Stimulated activated CD8-positive, alpha-beta memory T cell treated with anti-CD3 and anti-CD28 coated beads, Interleukin-12 subunit alpha, Interleukin-12 subunit beta, amount 100 ng/mL, for 24 hours (primary cell): ENCODE data around the gene ACOX3.

Experiments used
- DNase-seq: peaks from one replicate; pipeline ENCODE4 v3.0.0-alpha.2; 2020; ENCODE audit errors: extremely low read depth

ACOX3 gene

DNA sequence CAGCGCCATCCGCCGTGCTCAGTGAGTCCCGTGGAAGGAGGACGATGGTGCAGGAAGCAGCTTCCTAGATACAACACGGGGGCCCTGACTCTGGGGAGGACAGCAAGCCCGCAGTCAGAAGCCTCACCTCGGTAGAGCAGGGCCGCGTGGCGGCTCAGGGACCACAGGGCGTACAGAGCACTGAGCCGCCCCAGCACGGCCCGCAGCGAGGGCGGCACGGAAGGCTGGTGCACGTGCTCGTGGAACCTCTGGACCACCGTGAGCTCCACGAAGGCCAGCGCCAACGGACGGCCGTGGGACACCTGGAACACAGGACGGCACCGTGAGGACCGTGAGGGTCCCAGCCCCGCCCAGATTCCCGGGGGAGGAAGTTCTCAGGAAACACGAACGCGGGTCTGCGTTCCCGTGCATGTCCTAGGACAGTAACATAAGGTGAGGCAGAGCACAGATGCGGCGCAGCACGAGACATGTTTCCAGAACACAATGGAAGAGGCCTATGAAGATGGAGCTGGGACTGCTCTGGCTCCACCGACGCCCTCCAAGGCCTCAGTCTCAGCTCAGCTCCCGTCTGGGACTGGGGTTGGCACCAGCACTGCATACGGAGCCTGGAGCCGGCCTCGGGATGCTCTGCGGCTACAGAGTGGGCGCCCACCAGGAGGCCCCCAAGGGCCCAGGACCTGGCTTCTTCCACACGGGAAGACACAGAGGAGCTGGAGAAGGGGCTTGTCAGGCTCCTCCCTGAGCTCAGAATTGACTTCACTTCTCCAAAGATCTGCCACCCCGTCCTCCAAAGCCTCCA is 65.5 kb downstream of the ACOX3 start:
- no peak for DNase-seq

DNA sequence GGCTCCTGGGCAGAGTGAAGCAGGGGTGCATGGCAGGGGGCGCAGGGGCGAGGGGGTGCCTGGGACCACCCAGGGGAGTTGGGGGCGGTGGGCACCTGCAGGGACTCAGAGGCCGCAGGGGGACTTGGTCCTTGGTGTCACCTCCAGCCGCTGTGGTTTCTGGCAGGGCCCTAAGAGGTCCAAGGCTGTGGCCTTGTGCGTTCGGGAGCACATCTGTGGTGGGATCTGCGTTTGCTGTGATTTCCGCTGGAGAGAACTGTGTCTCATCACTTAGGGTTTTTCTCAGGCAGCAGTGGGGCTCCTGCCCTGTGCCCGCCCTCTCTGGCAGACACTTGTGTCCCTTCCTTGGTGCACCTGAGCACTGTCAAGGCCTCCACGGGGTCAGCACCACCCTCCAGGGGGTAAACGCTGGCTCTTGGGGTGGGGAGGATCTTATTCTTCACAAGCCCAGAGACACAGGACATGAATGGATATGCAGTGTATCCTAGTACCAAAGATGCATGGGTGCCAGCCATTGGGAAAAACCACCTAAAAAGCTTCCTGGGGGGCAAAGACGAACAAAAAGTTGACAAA is 66.5 kb downstream of the ACOX3 start:
- no peak for DNase-seq

DNA sequence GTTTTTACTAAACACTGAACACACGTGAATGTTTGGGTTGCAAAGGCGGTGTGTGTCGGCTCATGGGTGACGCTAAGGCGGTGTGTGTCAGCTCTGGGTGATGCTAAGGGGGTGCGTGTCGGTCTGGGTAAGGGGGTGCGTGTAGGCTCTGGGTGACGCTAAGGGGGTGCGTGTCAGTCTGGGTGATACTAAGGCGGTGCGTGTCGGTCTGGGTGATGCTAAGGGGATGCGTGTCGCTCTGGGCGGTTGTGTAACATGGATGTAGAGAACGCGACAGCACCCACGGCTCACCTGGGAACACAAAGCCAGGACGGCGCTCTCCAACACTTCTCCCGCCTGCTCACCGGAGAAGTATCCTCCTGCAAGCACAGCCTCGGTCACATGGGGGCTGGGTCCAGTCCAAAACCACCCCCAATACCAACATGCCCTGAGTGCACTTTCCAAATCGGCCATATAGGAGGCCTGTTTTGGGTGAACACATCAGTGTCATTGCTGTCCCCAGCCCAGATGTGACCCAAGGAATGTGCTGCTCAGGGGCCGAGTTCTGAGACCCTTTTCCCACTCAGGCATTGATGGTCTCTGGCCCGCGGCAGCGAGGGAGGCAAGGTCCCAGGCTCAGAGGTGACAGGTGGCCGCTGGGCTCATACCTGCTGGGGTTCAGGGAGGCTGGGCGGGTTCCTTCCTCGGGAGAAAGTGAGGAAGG is 67.1 kb downstream of the ACOX3 start:
- DNase-seq, result no peak

DNA sequence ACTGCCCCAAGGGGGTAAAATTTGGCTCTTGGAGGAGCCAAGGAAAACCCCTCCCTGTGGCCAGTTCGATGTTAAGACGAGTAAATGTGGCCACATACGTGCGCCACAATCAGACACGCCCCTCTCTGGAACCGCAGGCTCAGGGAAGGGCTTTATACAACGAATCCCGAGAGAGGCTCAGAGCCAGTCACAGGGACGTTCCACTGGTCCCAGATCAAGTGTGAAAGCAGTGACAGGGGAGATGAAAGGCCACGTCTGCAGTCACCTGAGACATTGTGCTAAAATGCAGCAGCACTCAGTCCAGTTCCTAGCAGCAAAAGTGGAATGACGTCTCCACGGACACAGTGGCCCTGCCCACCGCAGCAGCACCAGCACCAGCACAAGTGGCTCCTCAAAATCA is 68.0 kb downstream of the ACOX3 start:
- no peak for DNase-seq

DNA sequence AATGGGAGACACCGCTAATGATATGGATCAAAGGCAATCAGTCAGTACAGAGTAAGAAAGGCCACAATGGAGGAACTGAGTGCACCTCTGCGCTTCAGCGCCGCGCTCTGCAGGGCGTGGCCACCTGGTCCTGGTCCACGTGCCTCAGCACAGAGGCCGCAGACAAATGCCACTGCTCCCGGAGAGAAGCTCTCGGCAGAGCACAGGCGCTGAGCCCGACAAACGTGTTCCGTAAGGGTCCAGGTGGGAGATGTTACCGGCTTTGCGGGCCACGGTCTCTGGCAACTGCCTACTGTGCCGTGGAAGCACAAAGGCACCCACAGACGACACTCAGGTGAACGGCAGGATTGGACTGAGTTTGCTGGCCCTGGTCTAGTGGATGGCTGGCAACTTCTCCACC is 68.9 kb downstream of the ACOX3 start:
- DNase-seq, result no peak

DNA sequence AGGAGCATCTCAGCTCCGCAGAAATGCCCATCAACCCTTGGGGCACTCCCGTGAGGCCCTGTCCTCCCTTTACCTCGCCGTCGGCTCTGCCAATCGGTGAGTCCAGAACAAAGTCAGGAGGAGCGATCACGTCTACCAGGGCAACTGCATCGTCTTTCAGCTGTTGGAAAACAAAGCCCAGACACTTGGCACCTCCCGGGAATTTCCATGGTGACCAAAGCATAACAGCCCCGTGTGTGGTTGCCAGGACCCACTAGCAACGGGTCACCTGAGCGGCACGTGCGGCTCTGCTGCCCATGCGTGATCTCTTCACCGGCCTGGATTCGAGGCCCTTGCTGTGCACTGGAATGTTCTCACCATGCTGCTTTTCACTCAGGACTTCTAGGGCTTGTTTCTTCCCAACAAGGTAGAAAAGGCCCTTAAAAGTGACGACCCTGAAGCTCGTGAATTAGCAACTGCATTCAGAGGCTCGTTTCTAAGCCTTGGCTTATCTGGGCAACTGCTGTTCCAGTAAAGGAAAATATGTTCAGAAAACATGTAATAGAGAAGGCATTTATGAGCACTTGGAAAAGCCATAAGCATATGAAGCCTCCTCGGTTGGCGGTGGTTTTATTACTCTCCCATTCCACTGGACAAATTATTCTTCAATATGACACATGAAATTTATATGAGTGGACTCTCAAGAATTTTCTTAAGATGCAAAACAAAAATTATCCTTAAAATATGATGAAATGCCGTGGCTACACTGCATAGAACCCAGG is 69.5 kb downstream of the ACOX3 start:
- DNase-seq, result no peak

DNA sequence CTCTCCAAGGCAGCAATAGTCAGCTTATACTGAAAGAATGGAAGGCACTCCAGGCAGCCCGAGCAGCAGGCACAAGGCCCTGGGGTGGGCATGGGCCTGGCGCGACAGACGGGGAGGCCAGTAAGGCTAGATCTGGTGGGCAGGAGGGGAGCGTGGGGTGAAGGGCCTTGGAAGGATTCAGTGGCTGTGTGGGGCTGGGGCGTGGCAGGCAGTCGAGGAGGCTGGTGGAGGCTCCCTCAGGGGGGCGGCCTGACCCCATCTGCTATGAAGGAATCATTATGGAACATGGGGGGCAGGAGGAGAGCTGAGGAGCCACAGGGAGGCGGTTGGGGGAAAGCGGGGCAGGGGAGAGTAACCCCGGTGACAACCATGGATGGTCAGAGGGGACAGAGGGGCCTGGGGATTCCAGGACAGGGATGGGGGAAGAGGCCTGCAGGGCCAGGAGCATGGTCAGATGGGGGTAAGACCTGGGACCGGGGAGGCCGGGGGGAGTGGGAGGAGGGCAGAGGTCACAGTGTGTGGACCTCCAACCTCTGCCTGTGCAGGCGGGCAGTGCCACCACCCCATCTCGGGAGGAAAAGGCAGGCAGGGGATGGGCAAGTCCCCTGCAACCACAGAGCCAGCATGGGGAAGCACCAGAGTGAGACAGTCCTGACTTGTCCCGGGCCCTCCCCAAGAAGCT is 70.3 kb downstream of the ACOX3 start:
- no peak for DNase-seq

DNA sequence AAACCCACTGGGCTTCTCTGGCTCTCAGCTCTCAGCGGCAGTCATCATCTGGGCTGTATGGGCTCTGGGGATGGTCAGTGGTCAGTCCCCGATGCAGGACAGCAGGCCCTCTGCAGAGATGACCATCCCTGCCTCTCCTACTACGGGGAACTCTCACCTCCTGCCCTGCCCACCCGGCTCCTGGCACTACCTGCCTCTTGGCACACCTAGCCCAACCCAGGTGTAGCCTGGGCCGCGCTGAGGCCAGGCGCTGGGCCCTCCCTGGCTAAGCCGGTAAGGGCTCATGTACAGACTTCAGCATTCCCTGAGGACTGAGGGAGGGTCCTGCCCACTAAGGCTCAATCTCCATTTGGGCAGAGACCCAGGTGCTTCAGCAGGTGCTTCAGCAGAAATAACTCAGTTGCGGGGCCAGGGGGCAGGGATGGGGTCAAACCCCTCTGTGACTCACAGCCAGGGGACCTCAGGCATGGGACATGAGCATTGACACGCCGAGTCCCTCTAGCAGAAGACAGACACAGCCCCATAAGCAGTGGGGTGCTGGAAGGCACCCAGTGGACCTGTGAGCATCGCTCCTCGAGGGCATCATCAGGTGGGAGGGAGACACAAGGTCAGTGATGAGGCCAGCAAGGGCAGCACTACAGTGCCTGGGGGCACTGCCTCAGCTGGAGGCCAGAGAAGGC is 71.0 kb downstream of the ACOX3 start:
- no peak for DNase-seq

DNA sequence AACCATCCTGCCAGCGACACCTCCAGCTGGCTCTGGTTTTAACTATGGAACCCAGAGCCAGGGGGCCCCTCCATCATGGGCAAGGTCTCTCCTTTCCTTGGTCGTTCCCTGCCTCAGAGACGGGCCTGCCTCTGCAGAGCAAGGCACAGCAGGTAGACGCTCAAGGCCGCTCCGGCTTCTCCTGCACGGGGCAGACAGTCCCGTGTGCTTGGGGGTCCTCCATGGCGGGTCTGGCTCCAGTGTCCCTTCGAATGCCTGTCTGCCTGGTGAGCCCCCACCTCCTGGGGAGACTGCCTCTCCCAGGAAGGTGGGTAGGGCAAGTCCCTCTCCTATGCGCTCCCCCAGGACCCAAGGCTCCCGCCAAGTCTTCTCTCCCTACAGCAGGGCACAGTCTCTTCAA is 71.5 kb downstream of the ACOX3 start:
- no peak for DNase-seq

DNA sequence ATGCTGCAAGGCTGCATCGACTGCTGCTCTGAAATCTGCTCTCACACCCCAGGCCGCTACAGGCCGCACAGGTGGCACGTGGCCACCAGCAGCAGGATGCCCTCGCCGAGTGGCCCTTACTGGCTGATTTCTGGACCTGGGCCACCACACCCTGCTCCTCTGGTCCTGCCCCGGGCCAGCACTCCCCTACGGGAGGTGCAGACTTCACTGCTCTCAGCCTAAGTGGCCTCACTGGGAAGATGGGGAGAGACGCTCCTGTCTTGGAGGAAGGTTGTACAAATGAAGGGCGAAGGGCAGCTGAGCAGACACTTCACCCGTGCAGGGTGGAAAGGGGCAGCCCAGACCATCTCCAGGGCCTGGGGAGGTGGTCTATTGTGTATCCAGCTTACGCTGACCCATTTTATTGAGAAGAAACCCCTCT is 72.5 kb downstream of the ACOX3 start:
- DNase-seq, result no peak

DNA sequence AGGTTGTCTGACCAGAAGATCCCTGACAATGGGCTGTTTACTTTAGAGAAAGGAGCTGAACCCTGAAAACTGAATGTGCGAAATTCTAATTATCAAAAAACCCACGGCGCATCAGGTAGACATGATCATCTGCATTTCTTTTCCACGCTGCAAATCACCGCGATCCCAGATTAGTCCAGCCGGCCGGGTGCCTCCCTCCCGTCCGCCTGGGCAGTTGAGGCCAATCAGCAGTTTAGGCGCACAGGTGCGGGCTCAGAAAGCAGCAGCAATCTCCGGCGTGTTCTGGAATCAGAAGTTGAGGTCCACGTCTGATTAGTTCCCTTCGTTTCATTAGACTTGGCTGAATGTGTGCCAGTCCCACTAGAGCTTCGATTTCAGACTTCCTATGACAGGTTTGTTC is 73.9 kb downstream of the ACOX3 start:
- DNase-seq, result no peak

DNA sequence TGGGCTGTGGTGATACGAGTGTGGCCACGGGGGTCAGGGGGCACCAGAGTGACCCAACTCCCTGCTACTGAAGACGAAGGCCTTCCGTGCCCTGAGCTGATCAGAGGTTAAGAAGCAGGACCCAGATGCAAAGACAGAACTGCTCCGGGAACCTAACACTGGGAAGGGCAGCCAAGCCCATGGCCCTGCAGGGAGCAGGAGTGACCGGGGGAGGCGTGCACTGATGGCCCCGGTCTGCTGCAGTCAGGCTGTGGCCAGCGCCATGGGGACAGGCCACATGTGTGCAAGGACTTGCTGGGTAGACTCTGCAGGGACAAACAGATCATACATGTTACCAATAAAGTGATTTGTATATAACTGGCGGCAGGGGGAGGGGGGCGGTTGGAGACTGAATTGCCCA is 74.6 kb downstream of the ACOX3 start:
- no peak for DNase-seq

DNA sequence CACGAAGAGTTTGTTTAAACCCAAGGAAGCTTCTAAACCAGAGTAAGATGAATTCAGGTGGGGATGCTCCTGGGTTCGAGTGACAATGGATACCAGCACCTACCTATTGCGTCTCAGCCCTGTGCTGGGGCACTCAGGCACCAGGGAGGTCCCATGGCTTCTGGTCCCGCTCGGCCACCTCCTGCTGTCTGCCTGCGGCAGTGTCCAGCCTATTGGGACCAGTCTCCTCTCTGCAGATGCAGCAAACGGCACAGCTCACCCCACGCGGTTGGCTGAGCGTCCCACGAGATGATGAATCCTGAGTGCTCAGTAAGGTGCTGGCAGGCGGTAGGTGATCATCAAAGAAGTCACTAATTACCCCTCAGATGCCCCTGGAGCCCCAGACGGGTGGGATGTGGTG is 75.2 kb downstream of the ACOX3 start:
- no peak for DNase-seq

DNA sequence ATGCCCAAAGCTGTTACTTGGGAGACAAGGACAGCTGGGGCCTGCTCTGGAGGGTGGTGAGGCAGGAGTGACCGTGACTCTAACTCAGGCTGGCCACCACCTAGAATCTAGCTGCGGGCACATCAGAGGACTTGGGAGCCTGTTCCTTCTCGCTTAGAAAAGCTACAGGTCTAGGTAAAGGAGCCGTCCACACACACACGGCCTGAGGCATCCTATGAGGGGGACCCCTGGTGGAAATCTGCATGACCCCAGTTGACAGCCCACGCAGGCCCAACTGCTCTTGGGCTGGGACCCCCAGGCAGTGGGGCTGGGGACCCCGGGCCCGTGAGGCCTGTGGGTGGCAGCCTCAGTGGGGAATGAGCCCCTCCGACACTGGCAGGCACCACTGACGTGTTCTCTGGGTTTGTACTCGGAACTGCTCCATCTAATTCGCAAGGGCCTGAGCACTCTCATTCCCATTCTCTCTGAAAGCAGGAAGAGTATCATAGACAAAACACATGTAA is 75.6 kb downstream of the ACOX3 start:
- no peak for DNase-seq

DNA sequence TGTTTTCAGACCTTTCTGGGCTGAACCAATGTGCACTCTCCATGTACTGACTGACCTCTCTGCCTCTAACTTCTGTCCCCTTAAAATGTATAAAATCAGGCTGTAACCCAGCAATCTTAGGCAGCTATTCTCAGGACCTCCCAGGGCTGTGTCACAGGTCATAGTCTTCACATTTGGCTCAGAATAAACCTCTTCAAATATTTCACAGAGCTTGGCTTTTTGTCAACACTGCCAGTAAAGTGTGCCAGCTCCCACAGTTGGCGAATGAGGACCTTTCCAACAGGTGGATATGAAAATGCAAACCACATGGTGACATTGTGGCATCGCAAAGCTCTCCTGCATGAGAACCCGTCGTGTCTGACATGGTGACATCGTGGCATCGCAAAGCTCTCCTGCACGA is 76.4 kb downstream of the ACOX3 start:
- no peak for DNase-seq

DNA sequence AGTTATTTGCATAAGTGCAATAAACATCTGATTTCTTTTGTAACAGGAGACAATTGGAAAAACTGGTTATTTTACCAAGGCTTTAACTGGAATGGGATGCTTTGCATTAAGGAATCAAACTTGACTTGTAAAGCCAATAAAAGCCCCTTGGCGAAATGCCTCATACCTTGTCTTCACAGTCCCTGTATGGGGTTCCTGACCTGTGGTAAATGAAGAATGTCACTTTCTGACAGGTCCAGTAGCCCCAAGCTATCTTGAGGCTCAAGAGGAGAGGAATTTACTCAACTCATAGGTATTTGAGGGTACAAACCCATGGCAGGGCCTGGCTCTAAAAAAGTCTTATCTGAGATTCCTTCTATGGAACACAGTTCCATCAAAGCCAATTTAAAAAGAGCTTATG is 78.0 kb downstream of the ACOX3 start:
- no peak for DNase-seq

DNA sequence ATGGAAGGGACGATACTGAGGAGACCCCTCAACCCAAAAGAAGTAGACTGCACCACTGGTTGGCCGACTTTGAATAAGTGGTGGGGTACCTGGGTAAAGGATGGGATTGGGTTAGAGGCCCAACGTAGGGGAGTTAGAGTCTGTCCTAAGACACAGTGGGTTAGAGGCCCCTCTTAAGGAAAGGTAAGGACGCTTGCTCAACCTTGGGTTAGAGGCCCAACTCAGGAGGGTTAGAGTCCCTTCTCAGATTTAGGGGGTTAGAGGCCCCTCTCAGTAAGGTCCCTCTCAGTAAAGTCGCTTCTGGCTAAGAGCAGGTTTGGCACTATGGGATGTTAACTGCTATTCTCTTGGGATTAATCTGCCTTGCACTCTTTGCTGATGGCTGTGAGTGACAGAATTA is 81.3 kb downstream of the ACOX3 start:
- DNase-seq, result no peak

DNA sequence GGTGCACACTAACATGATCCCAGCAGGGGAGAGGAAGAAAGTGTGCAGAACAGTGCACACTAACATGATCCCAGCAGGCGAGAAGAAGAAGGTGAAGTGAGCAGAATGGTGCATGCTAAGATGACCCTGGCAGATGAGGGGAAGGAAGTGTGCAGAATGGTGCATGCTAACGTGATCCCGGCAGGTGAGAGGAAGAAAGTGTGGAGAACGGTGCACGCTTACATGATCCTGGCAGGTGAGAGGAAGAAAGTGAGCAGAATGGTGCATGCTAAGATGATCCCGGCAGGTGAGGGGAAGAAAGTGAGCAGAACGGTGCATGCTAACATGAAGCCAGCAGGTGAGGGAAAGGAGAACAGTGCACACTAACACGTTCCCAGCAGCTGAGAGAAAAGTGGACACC is 83.7 kb downstream of the ACOX3 start:
- DNase-seq, result no peak

DNA sequence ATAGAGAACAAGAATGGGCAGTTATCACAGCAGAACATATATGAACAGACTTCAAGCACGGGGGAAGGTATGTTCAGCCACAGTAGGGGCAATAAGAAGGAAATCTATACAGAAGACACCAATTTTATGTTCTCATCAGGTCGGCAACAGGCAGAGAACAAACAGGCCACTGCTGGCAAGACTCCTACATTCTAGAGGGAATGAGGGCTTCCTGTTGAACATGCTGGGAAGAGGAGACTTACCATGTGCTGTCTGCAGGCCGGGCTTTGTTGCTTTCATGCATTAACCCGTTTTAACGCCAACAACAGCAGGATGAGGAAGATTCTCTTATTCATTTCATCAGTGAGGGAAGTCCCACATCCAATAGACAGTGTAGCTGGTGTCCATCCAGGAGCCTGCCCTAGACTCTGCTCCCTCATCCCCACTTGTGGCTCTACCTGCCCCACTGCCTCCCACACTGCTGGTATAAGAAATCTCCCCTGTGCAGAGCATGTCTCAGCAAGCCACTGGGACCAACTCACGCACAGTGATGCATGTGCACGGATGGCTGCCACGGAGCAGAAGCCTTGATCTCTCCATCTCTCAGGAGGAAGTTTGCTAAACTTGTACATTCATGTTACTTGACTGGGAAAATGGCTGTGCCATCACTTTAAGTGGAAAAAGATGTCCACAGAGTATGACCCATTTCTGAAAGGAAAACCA is 84.5 kb downstream of the ACOX3 start:
- no peak for DNase-seq

DNA sequence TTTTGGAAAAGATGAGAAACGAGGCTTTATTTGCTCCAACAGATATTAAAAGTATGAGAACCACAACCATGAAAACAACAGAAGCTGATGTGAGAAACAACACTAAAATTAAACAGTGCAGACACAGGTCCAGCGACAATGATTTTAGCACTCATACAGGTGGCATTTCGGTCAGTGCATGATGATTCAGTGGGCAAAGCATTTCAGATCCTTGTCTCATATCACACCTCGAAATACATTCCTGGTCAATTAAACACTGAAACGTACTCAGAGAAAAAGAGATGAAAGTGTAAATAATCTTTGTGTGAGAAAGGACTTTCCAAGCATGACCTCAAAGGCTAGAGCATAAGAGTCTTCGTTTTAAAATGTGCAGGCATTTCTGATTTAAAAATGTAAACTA is 85.2 kb downstream of the ACOX3 start:
- DNase-seq, result no peak
